Stimulated activated CD8-positive, alpha-beta memory T cell treated with anti-CD3 and anti-CD28 coated beads, Interleukin-7, amount 100 ng/mL, for 48 hours (primary cell): Measurements from ENCODE around the gene HEG1.
A peak's percentile ranks its signal among the peaks of the same experiment; 100 is the strongest.
"Not testable (repeated sequence)": the region's sequence is repeated elsewhere in the genome, so short reads cannot be mapped to it uniquely, and the experiment has no call there.

Experiments used
- DNase-seq, 2 donors: peaks; one replicate each; pipeline ENCODE4 v3.0.0-alpha.2; 2020; ENCODE audit warnings: low read depth in 1 of 2; ENCODE audit errors: extremely low read depth in 1 of 2

Gene HEG1

DNA sequence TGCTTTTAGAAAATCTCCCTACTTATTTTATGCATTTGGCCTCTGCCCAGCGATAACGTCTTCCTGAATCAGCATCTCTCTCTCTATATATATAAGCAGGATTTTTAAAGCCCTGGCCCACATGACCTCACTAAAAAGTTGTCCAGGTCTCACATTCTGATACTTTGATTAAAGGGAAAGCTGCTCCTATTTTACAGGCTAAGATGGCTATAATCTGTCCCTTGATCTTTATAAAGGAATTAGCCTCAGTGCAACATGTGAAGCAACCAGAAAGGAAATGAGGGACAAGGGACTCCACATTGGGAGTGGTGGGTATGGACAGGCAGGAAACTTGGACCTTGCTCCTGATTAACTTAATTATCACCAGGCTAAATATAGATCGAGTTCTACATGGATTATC, 95.7 kb downstream of the HEG1 start:
- no peak for DNase-seq

DNA sequence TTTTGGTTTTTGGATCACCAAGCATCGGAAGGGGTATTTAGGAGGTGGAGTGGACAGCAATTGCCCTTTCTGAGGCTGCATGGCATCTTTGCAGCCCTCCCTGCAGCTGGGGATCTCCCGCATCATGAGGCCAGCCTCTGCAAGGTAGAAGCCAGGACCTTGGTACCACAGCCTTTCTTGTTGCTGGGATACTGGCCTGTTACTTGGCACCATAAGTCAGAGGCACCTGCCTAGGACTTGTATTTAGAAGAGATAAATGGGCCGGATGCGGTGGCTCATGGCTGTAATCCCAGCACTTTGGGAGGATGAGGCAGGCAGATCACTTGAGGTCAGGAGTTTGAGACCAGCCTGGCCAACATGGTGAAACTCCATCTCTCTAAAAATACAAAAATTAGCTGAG, 97.8 kb downstream of the HEG1 start:
- DNase-seq, result not testable (repeated sequence)

GRCh38 chr3:124952282-124952855, 103.4 kb downstream of the HEG1 start:
- DNase-seq, result no peak

- DNase-seq, result no peak
Measured at GRCh38 chr3:124951511-124952281, 104.1 kb downstream of the HEG1 start.

GRCh38 chr3:124950026-124950425, 105.8 kb downstream of the HEG1 start:
- DNase-seq, result no peak

DNA sequence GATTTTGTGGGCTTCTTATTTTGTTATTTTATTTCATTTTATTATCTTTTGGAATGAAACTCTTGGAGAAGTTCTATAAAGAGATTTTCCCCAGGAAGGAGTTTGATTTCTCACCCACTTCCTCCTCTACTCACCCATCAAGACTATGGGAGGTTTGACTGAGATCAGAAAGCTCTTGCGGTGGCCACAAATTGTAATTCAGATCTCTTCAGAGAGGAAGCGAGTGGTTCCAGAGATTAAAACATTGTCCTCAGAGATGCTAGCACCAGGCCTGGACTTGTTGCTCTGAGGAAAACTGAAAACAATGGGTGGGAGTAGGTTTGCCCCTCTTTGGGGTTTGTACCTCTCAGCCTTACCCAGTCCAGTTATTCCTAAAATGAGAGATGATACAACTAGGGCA, 113.2 kb downstream of the HEG1 start:
- DNase-seq, result no peak

- no peak for DNase-seq
Measured at GRCh38 chr3:124941771-124942170, 114.0 kb downstream of the HEG1 start.

DNA sequence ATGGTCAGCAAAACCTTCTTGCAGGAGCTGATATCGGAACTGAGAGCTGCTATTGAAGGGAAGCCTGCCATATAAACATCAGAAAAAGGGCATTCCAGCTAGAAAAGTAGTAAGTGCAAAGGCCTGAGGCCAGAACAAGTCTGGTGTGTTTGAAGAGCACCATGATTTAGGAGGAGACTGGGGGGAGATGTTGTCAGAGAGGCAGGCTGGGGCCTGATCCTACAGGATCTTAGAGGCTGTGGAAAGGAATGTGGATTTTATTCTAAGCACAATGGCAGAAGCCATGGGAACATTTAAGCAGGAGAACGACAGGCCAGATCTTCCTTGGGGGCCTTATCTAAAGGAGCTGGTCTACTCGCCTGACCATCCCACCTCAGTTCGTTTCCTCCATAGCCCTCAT, 116.1 kb downstream of the HEG1 start:
- no peak for DNase-seq

- DNase-seq, result no peak
Measured at GRCh38 chr3:124938896-124939295, 116.9 kb downstream of the HEG1 start.

GRCh38 chr3:124937049-124937448, 118.7 kb downstream of the HEG1 start:
- DNase-seq, result no peak

GRCh38 chr3:124935794-124936542, 119.8 kb downstream of the HEG1 start:
- no peak for DNase-seq

DNA sequence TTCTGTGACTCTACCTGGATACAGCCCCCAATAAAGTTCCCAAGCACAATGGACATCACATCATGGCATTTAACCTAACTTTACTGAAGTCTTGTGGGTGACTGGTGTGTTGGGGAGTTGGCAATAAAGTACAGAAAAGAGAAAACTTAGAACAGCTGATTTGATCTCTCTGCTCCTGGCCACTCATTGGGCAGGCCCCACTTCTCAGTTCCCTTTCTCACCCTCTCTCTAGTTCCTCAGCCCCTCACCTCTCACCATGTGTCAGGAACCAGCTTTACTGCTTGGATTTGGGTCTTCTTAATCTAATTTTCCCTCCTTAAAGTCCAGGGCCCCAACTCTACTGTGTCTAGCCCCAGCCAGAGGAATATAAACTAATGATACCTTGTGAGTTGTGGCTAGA, 120.5 kb downstream of the HEG1 start:
- DNase-seq, result no peak

- no peak for DNase-seq
Measured at GRCh38 chr3:124934577-124934976, 121.2 kb downstream of the HEG1 start, which contains the start of gene MUC13. Gene MUC13 (minus strand): TSS chr3:124934751. CDS start chr3:124934712, 39 bp downstream.

DNA sequence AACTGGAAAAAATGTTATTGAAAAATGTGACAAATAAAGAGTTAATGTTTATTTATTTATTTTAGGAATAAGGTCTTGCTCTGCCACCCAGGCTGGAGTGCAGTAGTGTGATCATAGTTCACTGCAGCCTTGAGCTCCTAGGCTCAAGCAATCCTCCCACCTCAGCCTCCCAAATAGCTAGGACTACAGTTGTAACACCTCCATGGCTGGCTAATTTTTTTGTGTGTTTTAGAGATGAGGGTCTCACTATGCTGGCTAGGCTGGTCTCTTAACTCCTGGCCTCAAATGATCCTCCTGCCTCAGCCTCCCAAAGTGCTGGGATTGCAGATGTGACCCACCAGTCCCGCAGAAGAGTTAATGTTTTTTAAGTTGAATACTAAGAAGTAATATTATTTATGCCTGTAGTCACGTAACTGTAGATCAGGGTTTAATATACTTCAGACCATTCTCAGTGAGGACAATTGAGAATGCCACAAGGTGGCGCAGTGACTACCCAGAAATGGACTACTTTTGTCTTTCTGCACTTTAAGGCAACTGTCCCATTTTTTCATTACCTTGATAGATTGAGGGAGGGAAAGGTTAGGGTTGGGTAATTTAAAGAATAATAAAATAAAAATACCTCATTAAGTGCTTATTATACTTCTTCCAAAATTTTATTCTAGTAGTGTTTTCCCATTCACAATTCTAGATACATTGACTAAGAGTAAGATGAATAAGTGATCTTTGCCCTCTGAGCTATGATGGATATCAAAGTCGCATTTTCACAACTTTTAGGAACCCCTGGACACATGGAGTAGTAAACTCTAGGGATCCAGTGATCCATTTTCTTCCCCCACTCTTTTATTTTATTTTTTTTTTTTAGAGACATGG, 127.2 kb downstream of the HEG1 start:
- DNase-seq, result peak; percentile 8 to 32

GRCh38 chr3:124927574-124928045, 128.2 kb downstream of the HEG1 start:
- DNase-seq, result no peak

DNA sequence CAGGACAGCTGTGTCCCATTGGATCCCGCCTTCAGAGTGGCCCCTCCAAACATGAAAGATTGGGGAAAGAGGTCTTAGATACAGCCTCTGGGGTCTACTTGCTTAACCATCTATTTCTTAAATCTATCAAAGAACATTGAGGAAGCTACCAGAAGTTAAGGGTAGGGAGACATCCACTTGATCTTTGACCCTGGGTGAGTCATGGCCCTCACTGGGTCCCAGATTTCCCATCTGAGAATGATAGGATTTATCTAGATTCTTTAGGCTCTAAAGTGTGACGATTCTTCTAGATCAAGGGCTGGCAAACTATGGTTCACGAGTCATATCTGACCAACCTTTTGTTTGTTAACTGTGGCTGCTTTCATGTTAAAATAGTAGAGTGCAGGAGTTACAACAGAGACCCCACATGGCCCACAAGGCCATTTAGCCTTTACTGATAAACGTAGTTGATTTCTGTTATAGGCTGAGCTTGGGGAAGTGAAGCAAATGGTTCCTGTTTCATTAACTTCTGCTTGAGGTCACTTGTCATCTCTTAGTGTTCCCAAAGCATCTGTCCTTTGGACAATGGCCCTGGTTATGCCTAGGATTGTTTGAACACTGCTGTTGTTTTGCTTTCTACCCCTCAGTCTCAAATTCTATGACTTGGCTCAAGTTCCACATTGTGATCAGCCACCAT, 129.2 kb downstream of the HEG1 start:
- no peak for DNase-seq

- no peak for DNase-seq
Measured at GRCh38 chr3:124924741-124925140, 131.1 kb downstream of the HEG1 start.

- DNase-seq, result no peak
Measured at GRCh38 chr3:124923833-124924232, 132.0 kb downstream of the HEG1 start.

DNA sequence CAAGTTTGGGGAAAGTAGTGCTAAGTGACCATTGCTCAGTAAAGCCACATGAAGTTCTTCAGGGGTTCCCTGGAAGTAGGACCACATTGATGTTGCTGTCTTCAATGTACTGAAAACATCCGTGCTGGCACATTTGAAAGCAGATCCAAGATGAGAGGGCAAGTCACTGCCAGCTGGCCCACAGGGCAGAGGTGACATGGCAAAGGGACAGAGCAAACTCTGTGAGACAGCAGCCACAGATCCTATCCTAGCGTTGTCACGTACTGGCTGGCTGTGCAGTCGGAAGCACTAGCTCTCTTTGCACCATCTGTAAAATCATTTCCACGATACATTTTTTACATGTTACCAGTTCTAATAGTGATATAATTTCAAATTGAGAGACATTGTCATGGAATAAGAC, 135.1 kb downstream of the HEG1 start:
- DNase-seq, result no peak

- no peak for DNase-seq
Measured at GRCh38 chr3:124919756-124920155, 136.0 kb downstream of the HEG1 start.
